SK-N-SH (cell line): ENCODE data around the gene PALLD. TPM values are rescaled to one million over a fixed set of nuclear protein-coding genes. Genes with fewer than 3 reads are reported as not detected.

Experiments
- CTCF ChIA-PET: fragments of 300-600, 350-600 bp; formaldehyde crosslinking; extraction: SDS; loops from one replicate; lab custom pipeline; 2021; lab: Yijun Ruan, JAX
- POLR2A ChIA-PET: fragments of 350-600 bp; sonication (Branson Sonifier 250); formaldehyde crosslinking; extraction: SDS; loops from one replicate; lab custom pipeline; 2020; ENCODE audit warnings: antibody characterized with exemption, inconsistent platforms; lab: Yijun Ruan, JAX
- DNase-seq: peaks from one replicate; pipeline ENCODE4 v3.0.0; 2012
- H2AFZ ChIP-seq: fragments of 200-600 bp; sonication (generic); 2 replicates; pipeline ENCODE4 v1.8.1; 2016; ENCODE audit warnings: antibody characterized with exemption, mild to moderate bottlenecking, low read depth
- H3F3A ChIP-seq: fragments of 200-600 bp; sonication (generic); replicated peaks from 2 replicates; pipeline ENCODE3; 2016; ENCODE audit warnings: antibody characterized with exemption, mild to moderate bottlenecking; ENCODE audit not compliant: insufficient read depth
- H3K27ac ChIP-seq, 2 experiments: fragments of 200-500 bp in 1 of 2; fragments of 200-600 bp in 1 of 2; sonication (Bioruptor generic) in 1 of 2; sonication (generic), shearing (Covaris generic) in 1 of 2; 2 replicates each; pipeline versions ENCODE4 v1.5.1 to v1.6.1; 2014 to 2016; ENCODE audit warnings: low read depth in 2 of 2, inconsistent platforms in 1 of 2, low read length in 1 of 2, mild to moderate bottlenecking in 1 of 2, mixed read lengths in 1 of 2
- H3K27me3 ChIP-seq: fragments of 200-600 bp; sonication (generic), shearing (Covaris generic); 2 replicates; pipeline ENCODE4 v1.6.1; 2016; ENCODE audit warnings: mixed run types; ENCODE audit not compliant: insufficient read depth
- H3K36me3 ChIP-seq, 2 experiments: fragments of 200-500 bp in 1 of 2; fragments of 200-600 bp in 1 of 2; sonication (Bioruptor generic) in 1 of 2; sonication (generic) in 1 of 2; replicated peaks in 1 of 2; 2 replicates each; pipeline versions ENCODE3 to v1.5.1; 2014 to 2016; ENCODE audit warnings: low read length in 1 of 2, mild to moderate bottlenecking in 1 of 2; ENCODE audit not compliant: insufficient read depth in 2 of 2, control insufficient read depth in 1 of 2
- H3K4me1 ChIP-seq, 2 experiments: fragments of 200-500 bp in 1 of 2; fragments of 200-600 bp in 1 of 2; sonication (Bioruptor generic) in 1 of 2; sonication (generic), shearing (Covaris generic) in 1 of 2; 2 replicates each; pipeline versions ENCODE4 v1.5.1 to v1.6.1; 2014 to 2016; ENCODE audit warnings: low read depth in 1 of 2, low read length in 1 of 2, mixed run types in 1 of 2; ENCODE audit not compliant: insufficient read depth in 2 of 2, control insufficient read depth in 1 of 2
- H3K4me2 ChIP-seq: fragments of 200-600 bp; sonication (generic), shearing (Covaris generic); 2 replicates; pipeline ENCODE4 v1.6.1; 2017; ENCODE audit warnings: mixed run types
- H3K4me3 ChIP-seq, 2 experiments: fragments of 200-500 bp in 1 of 2; fragments of 200-600 bp in 1 of 2; sonication (Bioruptor generic) in 1 of 2; sonication (generic), shearing (Covaris generic) in 1 of 2; 2 replicates each; pipeline versions ENCODE4 v1.5.1 to v1.8.1; 2014 to 2016; ENCODE audit warnings: low read depth in 2 of 2, inconsistent platforms in 1 of 2, low read length in 1 of 2, mild to moderate bottlenecking in 1 of 2, mixed read lengths in 1 of 2, moderate library complexity in 1 of 2
- H3K79me2 ChIP-seq: fragments of 200-600 bp; sonication (generic); 2 replicates; pipeline ENCODE4 v1.8.1; 2017; ENCODE audit warnings: mild to moderate bottlenecking; ENCODE audit not compliant: insufficient read depth
- H3K9ac ChIP-seq: fragments of 200-600 bp; sonication (generic); 2 replicates; pipeline ENCODE4 v1.6.1; 2017; ENCODE audit warnings: mixed run types
- H3K9me2 ChIP-seq: fragments of 200-600 bp; sonication (generic); 2 replicates; pipeline ENCODE4 v1.6.1; 2017; ENCODE audit warnings: mixed run types
- H3K9me3 ChIP-seq: fragments of 200-600 bp; sonication (generic); 2 replicates; pipeline ENCODE4 v1.6.1; 2017; ENCODE audit warnings: mixed run types, mild to moderate bottlenecking, moderate library complexity
- H4K20me1 ChIP-seq: fragments of 200-600 bp; sonication (generic); 2 replicates; pipeline ENCODE4 v1.6.1; 2017; ENCODE audit warnings: mild to moderate bottlenecking, mixed run types; ENCODE audit not compliant: insufficient read depth
- ELF1 ChIP-seq: IDR thresholded peaks from 2 replicates; pipeline ENCODE4 v1.4.0; 2012
- EZH2phosphoT487 ChIP-seq: fragments of 200-600 bp; sonication (generic); IDR thresholded peaks from 2 replicates; pipeline ENCODE4 v1.6.1; 2017; ENCODE audit warnings: low read depth, mixed run types, mild to moderate bottlenecking, antibody characterized with exemption, moderate library complexity, borderline replicate concordance
- FOSL2 ChIP-seq: IDR thresholded peaks from 2 replicates; pipeline ENCODE4 v1.4.0; 2012; ENCODE audit warnings: low read depth, mild to moderate bottlenecking, moderate library complexity, borderline replicate concordance
- FOXJ3 ChIP-seq: sonication (generic); formaldehyde crosslinking; IDR thresholded peaks from 2 replicates; pipeline ENCODE4 v1.5.1; 2020; ENCODE audit warnings: mild to moderate bottlenecking, missing genetic modification reagents
- FOXM1 ChIP-seq: IDR thresholded peaks from 2 replicates; pipeline ENCODE4 v1.4.0; 2012; ENCODE audit warnings: low read depth, mild to moderate bottlenecking
- GABPA ChIP-seq: IDR thresholded peaks from 2 replicates; pipeline ENCODE4 v1.4.0; 2012; ENCODE audit warnings: low read depth, mild to moderate bottlenecking
- GATA2 ChIP-seq: sonication (generic); formaldehyde crosslinking; IDR thresholded peaks from 2 replicates; pipeline ENCODE4 v1.5.0; 2020; ENCODE audit warnings: mild to moderate bottlenecking, missing genetic modification reagents
- JUND ChIP-seq: IDR thresholded peaks from 2 replicates; pipeline ENCODE4 v1.4.0; 2012
- NRF1 ChIP-seq: IDR thresholded peaks from 2 replicates; pipeline ENCODE4 v1.6.1; 2012; ENCODE audit warnings: low read depth, mild to moderate bottlenecking, low read length
- POLR2AphosphoS5 ChIP-seq: IDR thresholded peaks from 2 replicates; pipeline ENCODE4 v1.6.1; 2012; ENCODE audit warnings: low read depth, low read length
- RAD21 ChIP-seq: IDR thresholded peaks from 2 replicates; pipeline ENCODE4 v1.6.1; 2012; ENCODE audit warnings: mild to moderate bottlenecking, low read length
- RCOR1 ChIP-seq: fragments of 150-350 bp; IDR thresholded peaks from 2 replicates; pipeline ENCODE4 v1.6.1; 2017; ENCODE audit warnings: antibody characterized with exemption, low read length
- REST ChIP-seq: IDR thresholded peaks from 2 replicates; pipeline ENCODE4 v1.6.1; 2012; ENCODE audit warnings: mild to moderate bottlenecking, low read depth, low read length, moderate library complexity
- RXRA ChIP-seq: IDR thresholded peaks from 2 replicates; pipeline ENCODE4 v1.4.0; 2012; ENCODE audit warnings: low read depth, mild to moderate bottlenecking, borderline replicate concordance
- SIN3A ChIP-seq: IDR thresholded peaks from 2 replicates; pipeline ENCODE4 v1.6.1; 2012; ENCODE audit warnings: low read depth, mild to moderate bottlenecking, low read length, moderate library complexity, borderline replicate concordance
- SMC3 ChIP-seq: IDR thresholded peaks from 2 replicates; pipeline ENCODE4 v1.6.1; 2012; ENCODE audit warnings: low read depth, low read length, improper control_type of control experiment
- USF2 ChIP-seq: fragments of 150-350 bp; IDR thresholded peaks from 2 replicates; pipeline ENCODE4 v1.6.1; 2017; ENCODE audit warnings: antibody characterized with exemption, low read length, low read depth, borderline replicate concordance
- WGBS: methylation state at CpG from one replicate; pipeline ENCODE4 v1.1.6; 2017; ENCODE audit warnings: low lambda C conversion rate; 5-methylcytosine and 5-hydroxymethylcytosine counted together
- polyA plus RNA-seq, 3 experiments: library from polyadenylated mRNA; depleted of rRNA; stranded (reverse); fragments of >200 nt; gene quantifications; 2 replicates each; pipeline ENCODE4 v1.2.3, GENCODE V29; 2012
- TF ChIP-seq, protein P1 (sequence below): IDR thresholded peaks from 2 replicates; pipeline ENCODE4 v1.4.0; 2012; ENCODE audit warnings: low read depth, borderline replicate concordance
- TF ChIP-seq, protein P2 (sequence below): fragments of 200-600 bp; sonication (generic); IDR thresholded peaks from 2 replicates; pipeline ENCODE4 v1.6.1; 2017; ENCODE audit warnings: antibody characterized with exemption, mild to moderate bottlenecking, moderate library complexity
- TF ChIP-seq, protein P3 (sequence below): fragments of 150-350 bp; IDR thresholded peaks from 2 replicates; pipeline ENCODE4 v1.6.1; 2016; ENCODE audit warnings: mild to moderate bottlenecking, low read depth, low read length
- TF ChIP-seq, protein P4 (sequence below): IDR thresholded peaks from 2 replicates; pipeline ENCODE4; 2012

Gene PALLD
- polyA plus RNA-seq, 1 of the 3 experiments (the other 2 are of a cell fraction): 33.0 TPM

DNA sequence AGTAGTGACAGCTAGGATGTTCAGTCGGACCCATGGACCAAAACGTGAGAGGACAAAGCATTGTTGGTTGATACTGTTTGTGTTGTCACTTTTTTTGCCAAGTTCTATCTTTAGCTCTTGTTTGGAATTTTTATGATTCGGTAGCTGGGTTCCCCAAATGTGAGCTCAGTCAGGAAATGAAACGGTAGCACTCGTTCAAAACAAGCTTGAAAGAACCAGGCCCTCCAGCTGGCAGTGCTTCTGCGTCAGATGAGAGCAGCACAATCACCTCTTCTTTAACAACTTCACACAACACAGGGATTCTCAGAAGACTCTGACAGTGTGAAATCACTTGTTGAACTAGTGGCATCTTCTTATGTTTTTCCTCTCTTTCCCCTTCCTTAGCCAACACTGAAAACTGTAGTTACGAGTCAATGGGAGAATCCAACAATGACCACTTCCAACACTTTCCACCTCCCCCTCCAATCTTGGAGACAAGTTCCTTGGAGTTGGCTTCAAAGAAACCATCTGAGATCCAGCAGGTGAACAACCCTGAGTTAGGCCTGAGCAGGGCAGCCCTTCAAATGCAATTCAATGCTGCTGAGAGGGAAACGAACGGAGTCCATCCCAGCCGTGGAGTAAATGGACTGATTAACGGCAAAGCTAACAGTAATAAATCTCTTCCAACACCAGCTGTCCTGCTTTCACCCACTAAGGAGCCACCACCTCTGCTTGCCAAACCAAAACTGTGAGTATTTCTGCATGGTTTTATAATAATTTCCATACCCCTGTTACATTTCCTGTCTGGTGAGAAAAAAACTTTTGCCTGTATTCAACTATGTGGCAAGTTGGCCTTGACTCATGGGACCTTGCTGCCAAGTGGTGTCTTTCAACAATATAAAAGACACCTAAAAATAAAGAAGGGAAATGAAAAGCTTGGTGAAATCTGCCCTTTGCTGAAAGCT, 214.6 kb downstream of the PALLD start:
- POLR2A ChIA-PET: no interaction called here
- Histone ChIP-seq H3F3A (peaks cover 22% of the 10 kb centered on the region), H3K4me3 (no peak overlapping the region), H2AFZ (no peak overlapping the region), H3K79me2 (no peaks in the 10 kb centered on the region), H3K9me2 (no peaks in the 10 kb centered on the region), H3K27ac (peak overlapping the region in 1 of 2 experiments; percentile 64; a peak in 2 of 4 replicates), H3K36me3 (peaks cover 0 to 6% of the 10 kb centered on the region in 2 experiments), H4K20me1 (no peaks in the 10 kb centered on the region), H3K27me3 (no peaks in the 10 kb centered on the region), H3K9me3 (no peaks in the 10 kb centered on the region), H3K4me2 (peak overlapping the region; percentile 5; the same call in 1 of the 2 replicates), H3K4me1 (peaks cover 0 to 20% of the 10 kb centered on the region in 2 experiments; a peak in 2 of 4 replicates), H3K9ac (no peak overlapping the region)
- WGBS: 92% methylated on average over 11 of the region's 11 CpGs
- DNase-seq: no peak
- CTCF ChIA-PET: interaction anchor here (0.6 to 7.2 kb wide), 6 partner anchors 126 to 209 kb away, joined by 3 to 52 read pairs (median 4); no protein-coding TSS in a partner anchor
- peak; percentile 30; the same call in 1 of the 2 replicates for TF ChIP-seq FOSL2
- no peak for TF ChIP-seq FOXM1
- TF ChIP-seq RXRA: 0 out of 2 replicates have a peak, but pooled peaks have one; percentile 23
- TF ChIP-seq, protein P1, sequence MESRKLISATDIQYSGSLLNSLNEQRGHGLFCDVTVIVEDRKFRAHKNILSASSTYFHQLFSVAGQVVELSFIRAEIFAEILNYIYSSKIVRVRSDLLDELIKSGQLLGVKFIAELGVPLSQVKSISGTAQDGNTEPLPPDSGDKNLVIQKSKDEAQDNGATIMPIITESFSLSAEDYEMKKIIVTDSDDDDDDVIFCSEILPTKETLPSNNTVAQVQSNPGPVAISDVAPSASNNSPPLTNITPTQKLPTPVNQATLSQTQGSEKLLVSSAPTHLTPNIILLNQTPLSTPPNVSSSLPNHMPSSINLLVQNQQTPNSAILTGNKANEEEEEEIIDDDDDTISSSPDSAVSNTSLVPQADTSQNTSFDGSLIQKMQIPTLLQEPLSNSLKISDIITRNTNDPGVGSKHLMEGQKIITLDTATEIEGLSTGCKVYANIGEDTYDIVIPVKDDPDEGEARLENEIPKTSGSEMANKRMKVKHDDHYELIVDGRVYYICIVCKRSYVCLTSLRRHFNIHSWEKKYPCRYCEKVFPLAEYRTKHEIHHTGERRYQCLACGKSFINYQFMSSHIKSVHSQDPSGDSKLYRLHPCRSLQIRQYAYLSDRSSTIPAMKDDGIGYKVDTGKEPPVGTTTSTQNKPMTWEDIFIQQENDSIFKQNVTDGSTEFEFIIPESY: no peak
- TF ChIP-seq EZH2phosphoT487: no peak
- TF ChIP-seq POLR2AphosphoS5: no peak
- TF ChIP-seq, protein P2, sequence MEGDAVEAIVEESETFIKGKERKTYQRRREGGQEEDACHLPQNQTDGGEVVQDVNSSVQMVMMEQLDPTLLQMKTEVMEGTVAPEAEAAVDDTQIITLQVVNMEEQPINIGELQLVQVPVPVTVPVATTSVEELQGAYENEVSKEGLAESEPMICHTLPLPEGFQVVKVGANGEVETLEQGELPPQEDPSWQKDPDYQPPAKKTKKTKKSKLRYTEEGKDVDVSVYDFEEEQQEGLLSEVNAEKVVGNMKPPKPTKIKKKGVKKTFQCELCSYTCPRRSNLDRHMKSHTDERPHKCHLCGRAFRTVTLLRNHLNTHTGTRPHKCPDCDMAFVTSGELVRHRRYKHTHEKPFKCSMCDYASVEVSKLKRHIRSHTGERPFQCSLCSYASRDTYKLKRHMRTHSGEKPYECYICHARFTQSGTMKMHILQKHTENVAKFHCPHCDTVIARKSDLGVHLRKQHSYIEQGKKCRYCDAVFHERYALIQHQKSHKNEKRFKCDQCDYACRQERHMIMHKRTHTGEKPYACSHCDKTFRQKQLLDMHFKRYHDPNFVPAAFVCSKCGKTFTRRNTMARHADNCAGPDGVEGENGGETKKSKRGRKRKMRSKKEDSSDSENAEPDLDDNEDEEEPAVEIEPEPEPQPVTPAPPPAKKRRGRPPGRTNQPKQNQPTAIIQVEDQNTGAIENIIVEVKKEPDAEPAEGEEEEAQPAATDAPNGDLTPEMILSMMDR: no peak
- no peak for TF ChIP-seq GABPA
- TF ChIP-seq RAD21: no peak
- TF ChIP-seq RCOR1: no peak
- no peak for TF ChIP-seq SIN3A
- no peak for TF ChIP-seq REST
- TF ChIP-seq, protein P3, sequence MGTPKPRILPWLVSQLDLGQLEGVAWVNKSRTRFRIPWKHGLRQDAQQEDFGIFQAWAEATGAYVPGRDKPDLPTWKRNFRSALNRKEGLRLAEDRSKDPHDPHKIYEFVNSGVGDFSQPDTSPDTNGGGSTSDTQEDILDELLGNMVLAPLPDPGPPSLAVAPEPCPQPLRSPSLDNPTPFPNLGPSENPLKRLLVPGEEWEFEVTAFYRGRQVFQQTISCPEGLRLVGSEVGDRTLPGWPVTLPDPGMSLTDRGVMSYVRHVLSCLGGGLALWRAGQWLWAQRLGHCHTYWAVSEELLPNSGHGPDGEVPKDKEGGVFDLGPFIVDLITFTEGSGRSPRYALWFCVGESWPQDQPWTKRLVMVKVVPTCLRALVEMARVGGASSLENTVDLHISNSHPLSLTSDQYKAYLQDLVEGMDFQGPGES: no peak
- TF ChIP-seq NRF1: no peak
- TF ChIP-seq FOXJ3 (CRISPR knock-in tag): no peak
- TF ChIP-seq USF2: no peak
- no peak for TF ChIP-seq SMC3
- TF ChIP-seq GATA2: no peak
- TF ChIP-seq JUND: 0 out of 2 replicates have a peak, but pooled peaks have one; percentile 23
- no peak for TF ChIP-seq ELF1
- TF ChIP-seq, protein P4, sequence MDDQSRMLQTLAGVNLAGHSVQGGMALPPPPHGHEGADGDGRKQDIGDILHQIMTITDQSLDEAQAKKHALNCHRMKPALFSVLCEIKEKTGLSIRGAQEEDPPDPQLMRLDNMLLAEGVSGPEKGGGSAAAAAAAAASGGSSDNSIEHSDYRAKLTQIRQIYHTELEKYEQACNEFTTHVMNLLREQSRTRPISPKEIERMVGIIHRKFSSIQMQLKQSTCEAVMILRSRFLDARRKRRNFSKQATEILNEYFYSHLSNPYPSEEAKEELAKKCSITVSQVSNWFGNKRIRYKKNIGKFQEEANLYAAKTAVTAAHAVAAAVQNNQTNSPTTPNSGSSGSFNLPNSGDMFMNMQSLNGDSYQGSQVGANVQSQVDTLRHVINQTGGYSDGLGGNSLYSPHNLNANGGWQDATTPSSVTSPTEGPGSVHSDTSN: peak; percentile 53
